GM18870 (cell line): ENCODE data around the gene IFITM2.
"Not testable (repeated sequence)": the region's sequence is repeated elsewhere in the genome, so short reads cannot be mapped to it uniquely, and the experiment has no call there.

ENCODE experiments used
- ATAC-seq: cut with Tn5 transposase; IDR thresholded peaks from one replicate; pipeline ENCODE4 v1.9.1; 2021; ENCODE audit warnings: moderate library complexity; ENCODE audit not compliant: unreplicated experiment

Gene IFITM2

DNA sequence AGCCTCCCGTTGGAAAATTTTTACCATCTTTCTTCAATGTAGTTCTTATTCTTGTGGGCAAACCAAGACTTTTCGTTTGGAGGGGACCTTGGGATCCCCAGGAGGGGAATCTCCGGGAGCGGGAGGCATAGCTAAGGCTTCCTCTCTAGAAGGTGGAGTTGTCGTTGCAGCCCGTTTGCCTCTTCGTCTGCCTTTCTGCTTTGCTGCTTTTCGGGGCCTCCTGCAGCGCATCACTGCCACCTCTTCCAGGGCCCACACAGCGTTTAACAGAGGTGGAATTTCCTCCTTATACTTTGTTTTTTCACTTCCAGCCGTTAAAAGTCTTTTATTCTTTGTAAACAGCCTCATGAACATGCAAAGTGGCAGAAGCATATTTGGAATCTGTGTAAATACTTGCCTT lies 16.5 kb downstream of the IFITM2 start:
- no peak for ATAC-seq

GRCh38 chr11:324593-325517 lies 17.2 kb downstream of the IFITM2 start:
- not testable (repeated sequence) for ATAC-seq

GRCh38 chr11:325796-326591 lies 18.4 kb downstream of the IFITM2 start:
- no peak for ATAC-seq

- ATAC-seq = no peak
Measured at GRCh38 chr11:326592-326841, 18.9 kb downstream of the IFITM2 start.

DNA sequence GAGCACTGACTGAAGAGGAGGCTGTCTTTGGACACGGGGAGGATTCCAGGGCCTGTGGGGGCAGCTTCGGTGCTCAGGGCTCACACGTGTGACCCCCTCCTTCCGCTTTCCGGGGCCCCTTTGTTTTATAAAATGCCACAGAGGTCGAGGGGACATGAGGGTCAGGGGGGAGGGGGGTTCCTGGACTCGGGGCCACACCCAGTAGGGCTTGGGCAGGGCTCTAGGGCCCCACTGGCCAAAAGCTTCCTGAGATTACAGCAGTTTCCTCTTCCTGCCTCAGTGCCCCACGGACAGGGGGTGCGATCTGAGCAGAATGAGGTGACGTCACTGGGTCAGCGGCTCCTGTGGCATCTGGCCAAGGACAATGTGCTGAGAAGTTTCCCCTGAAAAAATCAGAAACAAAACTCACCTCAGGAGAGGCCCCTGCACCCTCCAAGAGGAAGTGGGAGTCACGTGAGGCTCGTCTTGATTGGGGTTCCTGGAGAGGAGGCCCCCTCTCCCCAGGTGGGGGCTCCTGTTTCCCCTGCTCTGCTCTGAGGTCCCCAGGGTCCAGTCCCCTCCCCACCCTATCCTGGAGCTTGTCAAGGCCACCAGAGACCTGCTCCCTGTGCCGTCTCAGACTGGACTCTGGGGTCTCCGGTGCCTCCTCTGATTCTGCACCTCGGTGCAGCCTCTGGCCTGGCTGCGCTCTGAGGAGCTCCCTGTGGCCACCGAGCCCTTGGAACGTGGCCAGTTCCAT lies 19.4 kb downstream of the IFITM2 start:
- no peak for ATAC-seq

GRCh38 chr11:327581-327923 lies 19.9 kb downstream of the IFITM2 start:
- ATAC-seq = no peak

DNA sequence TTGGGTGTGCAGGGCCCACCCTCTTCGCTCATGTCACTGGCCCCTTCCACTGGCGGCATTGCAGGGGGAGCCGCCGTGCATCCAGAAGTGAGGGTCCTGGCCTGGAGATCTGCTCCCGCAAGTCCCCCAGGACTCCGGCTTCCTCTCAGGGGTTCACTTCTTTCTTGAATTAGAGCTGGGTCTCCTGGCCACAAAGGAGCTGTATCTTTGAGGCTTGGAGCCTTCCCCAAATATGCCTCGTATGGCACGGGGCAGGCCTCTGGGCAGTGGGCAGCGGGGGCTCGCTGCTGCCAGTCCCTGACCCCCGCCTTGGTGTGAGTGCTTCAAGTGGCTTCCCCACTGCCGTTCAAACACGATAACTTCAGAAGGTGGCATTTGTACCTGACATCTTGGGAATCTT lies 20.4 kb downstream of the IFITM2 start:
- no peak for ATAC-seq

- not testable (repeated sequence) for ATAC-seq
Measured at GRCh38 chr11:328516-329100, 21.0 kb downstream of the IFITM2 start.

GRCh38 chr11:329886-330253 lies 22.3 kb downstream of the IFITM2 start:
- no peak for ATAC-seq

- ATAC-seq = no peak
Measured at GRCh38 chr11:330307-330693, 22.7 kb downstream of the IFITM2 start.

DNA sequence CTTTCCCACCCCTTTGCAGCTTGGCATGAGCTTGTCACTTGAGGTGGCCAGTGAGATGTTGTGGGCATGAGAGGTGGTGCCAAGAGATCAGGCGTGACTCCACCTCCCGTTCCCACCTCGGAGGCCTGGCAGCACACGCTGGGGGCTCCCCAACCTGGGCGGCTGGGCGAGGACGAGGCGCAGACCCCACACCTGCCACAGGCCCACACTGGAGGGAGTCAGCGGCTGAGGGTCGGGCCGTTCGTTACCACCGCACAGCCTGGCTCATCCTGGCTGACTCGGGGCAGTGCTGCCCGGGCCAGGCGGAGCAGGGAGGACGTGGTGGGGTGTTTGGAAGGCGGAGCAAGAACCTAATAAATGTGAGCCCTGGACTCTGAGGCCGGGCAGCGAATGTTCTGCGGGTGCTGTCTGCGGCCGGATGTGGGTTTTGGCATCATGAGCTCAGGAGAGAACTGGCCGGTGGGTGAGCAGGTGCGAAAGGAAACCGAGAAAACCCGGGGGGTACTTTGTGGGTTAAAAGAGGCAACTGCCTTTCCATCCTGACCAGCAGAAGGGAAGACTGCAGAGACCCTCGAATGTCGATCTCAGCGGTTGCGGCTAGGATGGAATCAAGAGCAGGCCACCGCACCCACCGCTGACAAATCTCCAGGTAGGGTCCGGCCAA lies 23.2 kb downstream of the IFITM2 start:
- no peak for ATAC-seq

GRCh38 chr11:331358-332060 lies 23.9 kb downstream of the IFITM2 start:
- ATAC-seq = no peak

DNA sequence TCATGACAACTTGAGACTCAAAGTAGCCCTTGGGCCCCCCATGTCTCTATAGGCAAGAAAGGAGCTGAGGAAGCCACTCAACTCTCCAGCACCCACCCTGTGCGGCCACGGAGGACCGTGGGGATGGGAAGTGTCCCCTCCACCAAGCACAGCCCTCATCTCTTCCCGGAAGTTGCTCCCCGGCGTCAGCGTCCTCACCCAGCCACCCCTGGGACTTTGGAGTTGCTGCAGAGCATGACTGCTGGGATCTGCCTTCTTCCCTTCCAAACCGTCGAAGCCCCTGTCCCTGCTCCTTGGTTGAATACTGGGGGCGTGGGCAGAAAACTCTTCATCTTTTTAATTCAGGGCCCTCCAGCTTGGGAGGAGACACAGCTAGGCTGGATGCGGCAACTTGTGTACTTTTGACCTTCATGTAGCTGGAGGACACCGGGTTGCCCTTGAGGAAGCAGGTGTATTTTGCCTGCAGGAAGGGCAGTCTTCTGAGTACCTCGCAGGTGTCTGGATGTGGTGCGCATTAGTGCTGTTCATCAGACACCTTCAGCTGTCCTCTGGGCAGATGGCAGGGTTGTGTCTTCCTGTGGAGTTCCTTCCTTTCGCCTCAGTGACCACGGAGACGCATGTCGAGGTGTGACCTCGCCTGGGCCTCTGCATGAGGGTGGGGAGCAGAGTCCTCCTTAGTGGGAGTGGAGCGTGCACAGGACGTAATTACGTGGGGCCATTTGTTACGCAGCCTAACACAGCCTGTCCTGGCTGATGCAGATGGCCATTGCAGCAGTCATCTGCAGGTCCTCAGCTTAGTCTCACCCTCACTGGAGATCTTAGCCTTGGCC lies 25.2 kb downstream of the IFITM2 start:
- ATAC-seq = no peak

- ATAC-seq = not testable (repeated sequence)
Measured at GRCh38 chr11:333616-334263, 26.1 kb downstream of the IFITM2 start.

DNA sequence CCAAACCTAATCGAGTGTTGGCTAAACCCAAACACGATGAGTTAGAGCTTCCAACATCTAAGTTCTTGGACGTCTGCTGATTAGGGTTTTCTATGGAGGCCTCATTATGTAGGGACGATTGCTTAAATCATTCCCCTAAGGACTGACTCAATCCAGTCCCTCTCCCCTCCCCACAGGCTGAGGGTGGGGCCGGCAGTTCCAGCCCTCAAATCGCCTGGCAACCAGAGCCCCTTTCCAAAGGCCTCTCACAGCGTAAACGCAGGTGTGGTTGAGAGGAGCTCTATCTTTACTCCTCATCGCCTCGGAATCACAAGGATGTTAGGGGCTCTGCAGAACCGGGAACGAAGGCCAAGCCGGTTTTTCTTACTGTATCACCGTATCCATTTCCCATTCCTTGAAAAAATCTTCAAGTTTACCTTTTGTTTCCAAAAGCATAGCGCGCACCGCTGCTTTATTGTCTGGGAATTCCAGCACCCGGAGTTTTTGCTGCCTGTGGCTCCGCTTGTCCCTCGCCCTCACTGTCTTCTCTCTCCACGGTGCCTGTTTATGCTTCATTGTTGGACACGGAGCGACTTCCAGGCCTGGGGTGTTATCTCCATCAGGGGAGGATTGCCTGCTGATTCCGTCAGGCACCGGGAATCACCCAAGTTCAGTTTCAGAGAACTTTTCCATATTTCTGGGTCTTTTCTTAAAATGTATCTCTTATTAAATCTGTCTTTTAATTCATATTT lies 26.8 kb downstream of the IFITM2 start:
- no peak for ATAC-seq

DNA sequence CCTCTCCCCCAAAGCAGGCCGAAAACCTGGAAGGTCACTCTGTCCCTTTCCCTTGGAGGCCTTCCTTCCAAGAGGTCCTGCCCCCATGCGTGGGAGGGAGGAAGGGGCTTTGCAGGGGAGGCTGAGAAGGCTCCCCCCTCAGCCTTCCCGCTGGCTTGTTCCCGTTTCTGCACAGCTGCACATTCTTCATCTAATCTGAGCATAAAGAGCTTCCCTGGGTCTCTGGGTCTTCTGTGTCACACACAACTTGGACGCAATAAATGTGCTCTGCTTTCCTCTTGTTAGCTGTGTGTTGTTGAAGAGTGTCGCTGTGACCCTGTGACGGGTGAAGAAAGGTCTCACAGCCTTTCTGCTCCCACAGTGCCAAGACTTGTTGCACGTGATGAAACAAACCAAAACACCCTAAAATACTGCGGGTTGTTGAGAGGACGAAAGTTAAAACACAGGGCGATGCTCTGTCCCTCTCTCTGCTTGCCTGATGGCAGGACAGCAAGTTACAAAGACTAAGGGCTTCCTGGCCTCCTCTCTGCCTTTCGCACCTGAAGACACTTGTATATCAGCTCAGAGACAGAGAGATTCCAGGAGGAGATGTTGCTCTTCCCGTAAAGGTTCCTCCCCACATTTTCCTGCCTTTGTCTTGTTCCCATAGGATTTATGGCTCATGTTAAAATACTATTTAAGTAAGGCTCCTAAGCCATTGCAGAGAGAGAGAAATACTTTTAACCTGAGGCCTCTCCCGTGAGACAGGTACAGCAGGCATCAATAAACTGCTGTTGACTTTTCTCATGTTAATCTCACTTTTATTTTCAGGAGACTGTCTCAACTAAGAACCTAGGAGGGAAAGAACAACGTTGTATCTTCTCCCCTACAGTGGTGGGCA lies 28.4 kb downstream of the IFITM2 start:
- no peak for ATAC-seq

- no peak for ATAC-seq
Measured at GRCh38 chr11:336659-337198, 29.1 kb downstream of the IFITM2 start.
